Spleen (tissue), 7 donors: ENCODE measurements around the gene ZFX.

Experiments
- CTCF ChIP-seq, 11 experiments: fragments of 200-600 bp in 7 of 11; fragments of 450-650 bp in 4 of 11; sonication (generic) in 4 of 11; IDR thresholded peaks in 8 of 11; conservative IDR thresholded peaks in 3 of 11; 1 replicate in 7 of 11; 2 replicates in 4 of 11; pipeline versions ENCODE4 v1.4.0 to v1.8.0; 2016 to 2021; ENCODE audit warnings: antibody characterized with exemption in 11 of 11, inconsistent platforms in 4 of 11, mild to moderate bottlenecking in 1 of 11
- POLR2AphosphoS5 ChIP-seq, 3 donors: sonication (generic); formaldehyde crosslinking; IDR thresholded peaks; one replicate each; pipeline ENCODE4 v1.5.1; 2017; ENCODE audit warnings: antibody characterized with exemption in 3 of 3
- donor health status: DM: no; HTN: no; CAD: no; lungs with moderate emphysema.
- donor health status: DM: no; HTN: no; CAD: no.
- donor health status: DM: no; HTN: no; CAD: no.

GRCh38 chrX:24204958-24205357 lies 55.4 kb downstream of the ZFX start:
- TF ChIP-seq CTCF (IDR thresholded peaks at IDR 0.05 in 8 of 11, conservative IDR thresholded peaks at IDR 0.05 in 3 of 11) (no peak), POLR2AphosphoS5 (IDR thresholded peaks at IDR 0.05) (no peak)
